HCT116 (cell line): Measurements from ENCODE around the gene FBXL4. TPM values are rescaled to one million over a fixed set of nuclear protein-coding genes. Genes with fewer than 3 reads are reported as not detected.
A peak's percentile ranks its signal among the peaks of the same experiment; 100 is the strongest.

ENCODE experiments used
- ATAC-seq: fragments of 200-7000 bp; cut with Tn5 transposase; 2 replicates; pipeline ENCODE4 v1.9.1; 2020; ENCODE audit warnings: mild to moderate bottlenecking, moderate library complexity
- Bru-seq: library from RNA; stranded (reverse); fragments of 400-500 nt; gene quantifications from one replicate; lab custom pipeline; 2021; lab: Mats Ljungman, UMichigan
- BruChase-seq, 2 experiments: library from RNA; stranded (reverse); fragments of 400-500 nt; gene quantifications; one replicate each; lab custom pipeline; 2021; lab: Mats Ljungman, UMichigan
- BruUV-seq: library from RNA; stranded (reverse); fragments of 400-500 nt; replicated peaks from 2 replicates; lab custom pipeline; 2021; lab: Mats Ljungman, UMichigan
- CTCF ChIA-PET: fragments of 300-600 bp; sonication (Branson Sonifier 250); formaldehyde crosslinking; loops from one replicate; lab custom pipeline; 2021; ENCODE audit warnings: antibody characterized with exemption; lab: Charles Lee
- POLR2A ChIA-PET: fragments of 300-600, 350-600 bp; sonication (Branson Sonifier 250); formaldehyde crosslinking; loops from one replicate; lab custom pipeline; 2021; ENCODE audit warnings: antibody characterized with exemption; lab: Charles Lee
- RAD21 ChIA-PET, 2 experiments: fragments of 300-600 bp; sonication (Branson Sonifier 250); formaldehyde crosslinking; loops; one replicate each; lab custom pipeline; 2023; ENCODE audit warnings: low total read pairs in 2 of 2; ENCODE audit not compliant: uncharacterized antibody in 2 of 2, unreplicated experiment in 2 of 2, low non-redundant PET in 1 of 2; lab: Charles Lee
- DNase-seq: peaks from one replicate; pipeline ENCODE4 v3.0.0-alpha.2; 2010; ENCODE audit warnings: low read depth, low spot score
- H2AFZ ChIP-seq: fragments of 200-600 bp; shearing (Covaris generic), sonication (generic); 2 replicates; pipeline ENCODE4 v1.6.1; 2017; ENCODE audit warnings: low read depth, mixed run types, mixed read lengths, antibody characterized with exemption, low read length; ENCODE audit not compliant: poor library complexity, severe bottlenecking
- H3K27ac ChIP-seq: 2 replicates; pipeline ENCODE4 v1.5.1; 2012; ENCODE audit warnings: low read depth, low read length
- H3K27me3 ChIP-seq: fragments of 200-600 bp; sonication (generic); 2 replicates; pipeline ENCODE4 v1.6.1; 2016; ENCODE audit warnings: mixed run types, low read length, mixed read lengths; ENCODE audit not compliant: insufficient read depth
- H3K36me3 ChIP-seq, 2 experiments: fragments of 200-500 bp in 1 of 2; fragments of 200-600 bp in 1 of 2; sonication (Bioruptor generic) in 1 of 2; sonication (generic) in 1 of 2; 2 replicates each; pipeline versions ENCODE4 v1.5.1 to v1.6.1; 2014 to 2016; ENCODE audit warnings: low read length in 2 of 2, inconsistent platforms in 1 of 2, mixed read lengths in 1 of 2, mixed run types in 1 of 2; ENCODE audit not compliant: insufficient read depth in 2 of 2, control insufficient read depth in 1 of 2
- H3K4me1 ChIP-seq, 2 experiments: fragments of 200-600 bp in 1 of 2; sonication (generic) in 1 of 2; 2 replicates each; pipeline versions ENCODE4 v1.5.1 to v1.6.1; 2012 to 2017; ENCODE audit warnings: low read length in 2 of 2, inconsistent platforms in 1 of 2, mild to moderate bottlenecking in 1 of 2, mixed read lengths in 1 of 2, mixed run types in 1 of 2, moderate library complexity in 1 of 2; ENCODE audit not compliant: insufficient read depth in 2 of 2, control insufficient read depth in 1 of 2
- H3K4me2 ChIP-seq: fragments of 200-600 bp; sonication (generic); 2 replicates; pipeline ENCODE4 v1.6.1; 2017; ENCODE audit warnings: mixed run types, low read length, mixed read lengths
- H3K4me3 ChIP-seq, 2 experiments: fragments of 200-600 bp in 1 of 2; sonication (generic) in 1 of 2; replicated peaks in 1 of 2; 2 replicates each; pipeline ENCODE4 v1.5.1; 2011 to 2016; ENCODE audit warnings: low read length in 2 of 2, control low read depth in 1 of 2, low read depth in 1 of 2, mild to moderate bottlenecking in 1 of 2, mixed read lengths in 1 of 2, mixed run types in 1 of 2
- H3K79me2 ChIP-seq: fragments of 200-600 bp; sonication (generic); 2 replicates; pipeline ENCODE4 v1.6.1; 2017; ENCODE audit warnings: mild to moderate bottlenecking, mixed run types, low read length, moderate library complexity, mixed read lengths; ENCODE audit not compliant: insufficient read depth
- H3K9ac ChIP-seq: fragments of 200-600 bp; sonication (generic); 2 replicates; pipeline ENCODE4 v1.6.1; 2016; ENCODE audit warnings: low read length, mixed read lengths
- H3K9me2 ChIP-seq: fragments of 200-600 bp; sonication (generic), shearing (Covaris generic); 2 replicates; pipeline ENCODE4 v1.6.1; 2017; ENCODE audit warnings: mixed run types, mild to moderate bottlenecking, moderate library complexity; ENCODE audit not compliant: insufficient read depth
- H3K9me3 ChIP-seq, 2 experiments: fragments of 200-500 bp in 1 of 2; fragments of 200-600 bp in 1 of 2; sonication (Bioruptor generic) in 1 of 2; sonication (generic) in 1 of 2; 2 replicates each; pipeline ENCODE4 v1.6.1; 2014 to 2017; ENCODE audit warnings: low read length in 2 of 2, mixed read lengths in 2 of 2, inconsistent platforms in 1 of 2, low read depth in 1 of 2, mild to moderate bottlenecking in 1 of 2, mixed run types in 1 of 2, moderate library complexity in 1 of 2; ENCODE audit not compliant: control insufficient read depth in 1 of 2, insufficient read depth in 1 of 2
- H4K20me1 ChIP-seq: fragments of 200-600 bp; sonication (generic), shearing (Covaris generic); 2 replicates; pipeline ENCODE4 v1.6.1; 2017; ENCODE audit warnings: mixed run types, mild to moderate bottlenecking, moderate library complexity; ENCODE audit not compliant: insufficient read depth
- CBX3 ChIP-seq: IDR thresholded peaks from 2 replicates; pipeline ENCODE4 v1.6.1; 2012; ENCODE audit warnings: low read depth
- EGR1 ChIP-seq: IDR thresholded peaks from 2 replicates; pipeline ENCODE4 v1.6.1; 2012; ENCODE audit warnings: low read depth
- ELF1 ChIP-seq: IDR thresholded peaks from 2 replicates; pipeline ENCODE4 v1.6.1; 2012; ENCODE audit warnings: low read depth, borderline replicate concordance
- POLR2A ChIP-seq: IDR thresholded peaks from 2 replicates; pipeline ENCODE4 v1.7.0; 2011; ENCODE audit warnings: borderline replicate concordance; ENCODE audit not compliant: insufficient read depth, insufficient read length; ENCODE audit errors: extremely low read depth
- POLR2AphosphoS5 ChIP-seq: IDR thresholded peaks from 2 replicates; pipeline ENCODE4 v1.6.1; 2011; ENCODE audit warnings: mild to moderate bottlenecking, low read depth, low read length, moderate library complexity
- RAD21 ChIP-seq: IDR thresholded peaks from 2 replicates; pipeline ENCODE4 v1.6.1; 2012; ENCODE audit warnings: low read depth, mild to moderate bottlenecking
- SIN3A ChIP-seq: IDR thresholded peaks from 2 replicates; pipeline ENCODE4 v1.6.1; 2012; ENCODE audit warnings: low read depth
- YY1 ChIP-seq: IDR thresholded peaks from 2 replicates; pipeline ENCODE4 v1.6.1; 2011; ENCODE audit warnings: low read length, low read depth, moderate library complexity, mild to moderate bottlenecking; ENCODE audit not compliant: insufficient replicate concordance; ENCODE audit errors: extremely low read depth
- ZFX ChIP-seq: fragments of 450-650 bp; IDR thresholded peaks from 2 replicates; pipeline ENCODE4 v1.6.1; 2017
- ZNF274 ChIP-seq: fragments of 200-500 bp; sonication (Bioruptor generic); IDR thresholded peaks from 2 replicates; pipeline ENCODE4 v1.6.1; 2014; ENCODE audit warnings: mild to moderate bottlenecking, low read depth, low read length, inconsistent platforms
- intact Hi-C: fragments of 100-400 bp; cut with micrococcal nuclease; formaldehyde crosslinking; loops from 2 replicates; pipeline ENCODE4 v1.10.0; 2022
- long read RNA-seq: library from polyadenylated mRNA; unstranded; transcript quantifications from one replicate; pipeline ENCODE4 v2.0.0, GENCODE V29; 2021; ENCODE audit not compliant: unreplicated experiment
- polyA plus RNA-seq: library from polyadenylated mRNA; unstranded; fragments of >200 nt; gene quantifications from 2 replicates; pipeline ENCODE4 v1.2.1, GENCODE V29; 2012; ENCODE audit warnings: missing spikeins
- total RNA-seq: library from RNA; stranded (reverse); gene quantifications from one replicate; pipeline ENCODE4 v1.2.1, GENCODE V29; 2021; ENCODE audit not compliant: unreplicated experiment
- TF ChIP-seq, protein P1 (sequence below): IDR thresholded peaks from 2 replicates; pipeline ENCODE4 v1.6.1; 2012
- TF ChIP-seq, protein P2 (sequence below): IDR thresholded peaks from 2 replicates; pipeline ENCODE4 v1.6.1; 2012

The FBXL4 gene
- total RNA-seq = 15.7 TPM
- polyA plus RNA-seq = 4.7 and 5.6 TPM in 2 replicates
- Bru-seq, nascent RNA = percentile 88 among the genes with signal in this experiment
- BruChase-seq, experiment 1, labeled RNA remaining after a 6-hour chase = percentile 78 among the genes with signal in this experiment
- percentile 91 among the genes with signal in this experiment for BruChase-seq, experiment 2, labeled RNA remaining after a 2-hour chase
- long read RNA-seq, full-length matches to known transcripts = 13 of 26 reads
- long read RNA-seq, partial matches to known transcripts = 5 of 26 reads
- long read RNA-seq, other reads (novel, unspliced or antisense) = 8 of 26 reads

DNA sequence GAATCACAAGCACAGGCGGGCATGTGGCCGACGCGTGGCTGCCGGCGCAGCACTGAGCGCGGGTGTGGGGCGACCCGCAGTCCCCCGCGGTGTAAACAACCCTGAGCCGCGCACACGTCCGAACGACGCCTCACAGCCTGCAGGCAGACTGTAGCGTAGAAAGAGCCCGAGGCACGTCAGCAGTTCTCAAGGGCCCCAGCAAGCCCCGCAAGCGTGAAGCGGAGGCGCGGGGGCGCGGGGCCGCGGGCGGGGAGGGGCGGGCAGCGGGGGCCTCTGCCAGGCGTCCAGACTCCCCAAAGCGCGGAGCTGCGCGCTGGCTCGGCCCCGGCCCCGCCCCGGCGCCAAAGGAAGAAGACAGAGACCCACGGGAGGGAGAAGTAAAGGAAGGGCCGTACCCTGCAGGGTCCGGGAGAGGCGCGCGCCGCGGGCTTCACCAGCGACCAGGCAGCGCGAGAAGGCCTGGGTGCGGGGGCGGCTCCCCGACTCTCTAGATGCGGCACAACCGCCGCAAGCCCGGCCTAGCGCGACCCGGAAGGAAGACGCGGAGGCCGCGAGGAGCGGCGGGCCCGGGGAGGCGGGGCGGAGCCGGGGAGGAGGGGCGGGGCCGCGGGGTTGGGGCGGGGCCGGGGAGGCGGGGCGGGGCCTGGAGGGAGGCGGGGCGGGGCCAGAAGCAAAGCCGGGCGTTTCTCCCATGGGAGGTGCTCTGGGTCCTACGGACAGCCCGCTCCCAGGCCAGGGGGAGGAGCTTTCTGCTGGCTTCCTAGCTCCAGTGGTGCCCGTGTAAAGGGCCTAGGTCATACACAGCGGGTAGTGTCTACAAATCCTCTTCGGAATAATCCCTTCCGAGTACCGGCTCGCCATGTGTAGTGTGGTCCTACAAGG lies at the start of gene FBXL4:
Gene FBXL4, minus strand, starts transcription at position 536 of the 882 bp plus-strand sequence. CDS start 20,958 bp downstream, outside the sequence.
- H3K27me3 ChIP-seq = no peaks in the 10 kb centered on the region
- ATAC-seq = peak; percentile 95
- peaks cover 4 to 18% of the 10 kb centered on the region in 2 experiments; a peak in 3 of 4 replicates for H3K4me1 ChIP-seq
- peak within 1 kb of the TSS; percentile 82 for H3K9ac ChIP-seq
- H3K79me2 ChIP-seq = peaks cover 47% of the 10 kb centered on the region
- intact Hi-C loops = no loop called here
- RAD21 ChIA-PET = no interaction called here
- H3K9me3 ChIP-seq = no peaks in the 10 kb centered on the region
- CTCF ChIA-PET = interaction anchor here (0.6 kb wide), 1 partner anchor 172 kb away, joined by 4 read pairs; no protein-coding TSS in a partner anchor
- no peaks in the 10 kb centered on the region for H3K36me3 ChIP-seq
- no peaks in the 10 kb centered on the region for H4K20me1 ChIP-seq
- H3K9me2 ChIP-seq = no peaks in the 10 kb centered on the region
- peak; percentile 77 for DNase-seq
- peak within 1 kb of the TSS; percentile 76 to 79 for H3K4me3 ChIP-seq
- no TSS peak for BruUV-seq
- H3K27ac ChIP-seq = peak within 1 kb of the TSS; percentile 79
- H3K4me2 ChIP-seq = peak within 1 kb of the TSS; percentile 85
- TF ChIP-seq CBX3 (no peak), ELF1 (peak; percentile 54), POLR2AphosphoS5 (peak; percentile 88), ZFX (peak; percentile 90), EGR1 (peak; percentile 85), YY1 (peak; percentile 6), ZNF274 (no peak), SIN3A (peak; percentile 45; the same call in 1 of the 2 replicates), RAD21 (no peak), POLR2A (peak; percentile 65)
- TF ChIP-seq, protein P1, sequence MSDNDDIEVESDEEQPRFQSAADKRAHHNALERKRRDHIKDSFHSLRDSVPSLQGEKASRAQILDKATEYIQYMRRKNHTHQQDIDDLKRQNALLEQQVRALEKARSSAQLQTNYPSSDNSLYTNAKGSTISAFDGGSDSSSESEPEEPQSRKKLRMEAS = peak; percentile 72
- TF ChIP-seq, protein P2, sequence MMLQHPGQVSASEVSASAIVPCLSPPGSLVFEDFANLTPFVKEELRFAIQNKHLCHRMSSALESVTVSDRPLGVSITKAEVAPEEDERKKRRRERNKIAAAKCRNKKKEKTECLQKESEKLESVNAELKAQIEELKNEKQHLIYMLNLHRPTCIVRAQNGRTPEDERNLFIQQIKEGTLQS = no peak
- H2AFZ ChIP-seq = peak within 1 kb of the TSS; percentile 97
- POLR2A ChIA-PET = interaction anchor here (1.2 to 1.4 kb wide), 2 partner anchors 10 to 30 kb away, joined by 3 to 8 read pairs; no protein-coding TSS in a partner anchor
